Type B pancreatic cell (in vitro differentiated cells): Measurements from ENCODE around the gene PLPPR3. TPM values are rescaled to one million over a fixed set of nuclear protein-coding genes. Genes with fewer than 3 reads are reported as not detected.

Source experiments
- DNase-seq: peaks from one replicate; pipeline ENCODE4 v3.0.0; 2021; ENCODE audit warnings: mixed read lengths; ENCODE audit not compliant: unreplicated experiment; ENCODE audit errors: extremely low spot score
- H3K27ac Mint-ChIP-seq: 2 replicates; pipeline ENCODE4 v1.8.0; 2021; ENCODE audit warnings: mild to moderate bottlenecking, mixed read lengths
- H3K27me3 Mint-ChIP-seq: 2 replicates; pipeline ENCODE4 v1.8.0; 2021; ENCODE audit warnings: mixed read lengths
- H3K36me3 Mint-ChIP-seq: 2 replicates; pipeline ENCODE4 v1.8.0; 2021; ENCODE audit warnings: mixed read lengths
- H3K4me1 Mint-ChIP-seq: one replicate; pipeline ENCODE4 v1.8.0; 2021; ENCODE audit warnings: mixed read lengths; ENCODE audit not compliant: unreplicated experiment
- H3K4me3 Mint-ChIP-seq: 2 replicates; pipeline ENCODE4 v1.8.0; 2021; ENCODE audit warnings: mild to moderate bottlenecking, mixed read lengths
- H3K9me3 Mint-ChIP-seq: 2 replicates; pipeline ENCODE4 v1.8.0; 2021; ENCODE audit warnings: mixed read lengths
- total RNA-seq: library from RNA; stranded (reverse); gene quantifications from 2 replicates; pipeline ENCODE4 v1.2.1, GENCODE V29; 2021; ENCODE audit warnings: low replicate concordance
- TF ChIP-seq, protein P1 (sequence below): fragments of 200-600 bp; sonication (generic); conservative IDR thresholded peaks from 2 replicates; pipeline ENCODE4 v1.5.0; 2021; ENCODE audit warnings: antibody characterized with exemption, mild to moderate bottlenecking

The PLPPR3 gene
- total RNA-seq, 1 donor from 2014 or later, result 29.2 TPM

DNA sequence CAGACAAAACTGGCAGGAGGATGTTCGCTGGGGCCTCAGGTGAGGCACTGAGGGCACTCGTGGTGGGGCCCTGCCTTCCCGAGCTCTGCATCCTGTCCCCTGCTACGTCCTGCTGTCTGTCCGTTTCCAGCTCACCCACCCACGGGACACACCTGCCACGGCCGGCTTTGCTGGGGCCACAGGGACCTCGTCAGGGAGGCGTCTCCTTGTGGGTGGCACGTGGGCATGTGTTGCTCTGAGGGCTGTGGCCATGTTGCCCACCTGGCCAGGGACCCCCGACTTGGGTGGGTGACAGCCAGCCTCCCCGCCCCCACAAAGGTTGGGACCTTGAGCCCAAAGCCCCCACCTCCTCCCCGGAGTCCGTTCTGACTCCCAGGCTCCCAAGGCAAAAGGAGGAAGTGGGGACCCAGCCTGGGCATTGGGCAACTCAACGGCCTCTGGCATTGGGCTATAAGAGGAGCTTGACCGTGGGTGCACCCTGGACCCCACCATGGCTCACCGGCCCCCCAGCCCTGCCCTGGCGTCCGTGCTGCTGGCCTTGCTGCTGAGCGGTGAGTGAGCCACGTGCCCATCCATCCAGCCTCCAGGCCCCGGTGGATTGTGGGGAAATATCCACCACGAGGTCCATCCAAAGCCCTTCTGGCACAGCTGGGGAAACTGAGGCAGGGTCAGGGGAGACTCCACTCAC is 18.9 kb upstream of the PLPPR3 start, which contains the start of gene PRTN3:
Gene PRTN3 (plus strand): TSS at position 481 of the 688 bp plus-strand sequence. CDS start 10 bp downstream, at position 491.
- peaks cover 4% of the 10 kb centered on the region for H3K36me3 Mint-ChIP-seq
- peaks cover 26% of the 10 kb centered on the region for H3K27me3 Mint-ChIP-seq
- no peaks in the 10 kb centered on the region for H3K9me3 Mint-ChIP-seq
- H3K4me1 Mint-ChIP-seq, result peaks cover 2% of the 10 kb centered on the region
- H3K27ac Mint-ChIP-seq, result peak within 1 kb of the TSS; percentile 42
- TF ChIP-seq, protein P1, sequence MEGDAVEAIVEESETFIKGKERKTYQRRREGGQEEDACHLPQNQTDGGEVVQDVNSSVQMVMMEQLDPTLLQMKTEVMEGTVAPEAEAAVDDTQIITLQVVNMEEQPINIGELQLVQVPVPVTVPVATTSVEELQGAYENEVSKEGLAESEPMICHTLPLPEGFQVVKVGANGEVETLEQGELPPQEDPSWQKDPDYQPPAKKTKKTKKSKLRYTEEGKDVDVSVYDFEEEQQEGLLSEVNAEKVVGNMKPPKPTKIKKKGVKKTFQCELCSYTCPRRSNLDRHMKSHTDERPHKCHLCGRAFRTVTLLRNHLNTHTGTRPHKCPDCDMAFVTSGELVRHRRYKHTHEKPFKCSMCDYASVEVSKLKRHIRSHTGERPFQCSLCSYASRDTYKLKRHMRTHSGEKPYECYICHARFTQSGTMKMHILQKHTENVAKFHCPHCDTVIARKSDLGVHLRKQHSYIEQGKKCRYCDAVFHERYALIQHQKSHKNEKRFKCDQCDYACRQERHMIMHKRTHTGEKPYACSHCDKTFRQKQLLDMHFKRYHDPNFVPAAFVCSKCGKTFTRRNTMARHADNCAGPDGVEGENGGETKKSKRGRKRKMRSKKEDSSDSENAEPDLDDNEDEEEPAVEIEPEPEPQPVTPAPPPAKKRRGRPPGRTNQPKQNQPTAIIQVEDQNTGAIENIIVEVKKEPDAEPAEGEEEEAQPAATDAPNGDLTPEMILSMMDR, result no peak
- no peak for DNase-seq
- peak within 1 kb of the TSS; percentile 21 for H3K4me3 Mint-ChIP-seq

DNA sequence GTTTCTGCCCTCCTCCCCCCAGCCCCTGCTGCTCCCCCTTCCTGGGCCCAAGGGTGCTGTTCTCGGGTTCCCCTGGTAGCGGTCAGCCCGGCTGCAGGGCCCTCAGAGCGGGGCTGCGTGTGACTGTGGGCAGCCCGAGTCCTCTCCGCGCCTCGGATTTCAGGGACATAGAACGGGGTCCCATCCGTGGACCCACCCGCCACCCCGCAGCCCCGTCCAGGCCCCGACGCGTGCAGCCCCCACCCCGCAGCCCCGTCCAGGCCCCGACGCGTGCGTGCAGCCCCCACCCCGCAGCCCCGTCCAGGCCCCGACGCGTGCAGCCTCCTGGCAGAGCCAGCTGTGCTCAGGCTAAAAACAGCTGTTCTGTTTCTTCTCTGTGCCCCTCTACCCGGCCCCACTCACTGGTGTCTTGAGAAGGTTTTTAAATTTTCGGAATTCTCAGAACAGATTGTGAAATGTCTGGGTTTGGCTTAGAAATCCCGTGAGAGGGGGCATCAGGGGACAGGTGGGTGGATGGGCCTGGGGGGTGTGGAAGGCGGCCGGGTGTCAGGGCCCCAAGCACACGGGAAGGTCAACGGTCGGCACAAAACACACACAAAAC is 13.6 kb upstream of the PLPPR3 start:
- H3K4me3 Mint-ChIP-seq, result no peak overlapping the region
- peaks cover 3% of the 10 kb centered on the region for H3K27me3 Mint-ChIP-seq
- DNase-seq, result no peak
- TF ChIP-seq, protein P1, result no peak
- no peaks in the 10 kb centered on the region for H3K36me3 Mint-ChIP-seq
- H3K4me1 Mint-ChIP-seq, result no peaks in the 10 kb centered on the region
- H3K9me3 Mint-ChIP-seq, result no peaks in the 10 kb centered on the region
- no peak overlapping the region for H3K27ac Mint-ChIP-seq

DNA sequence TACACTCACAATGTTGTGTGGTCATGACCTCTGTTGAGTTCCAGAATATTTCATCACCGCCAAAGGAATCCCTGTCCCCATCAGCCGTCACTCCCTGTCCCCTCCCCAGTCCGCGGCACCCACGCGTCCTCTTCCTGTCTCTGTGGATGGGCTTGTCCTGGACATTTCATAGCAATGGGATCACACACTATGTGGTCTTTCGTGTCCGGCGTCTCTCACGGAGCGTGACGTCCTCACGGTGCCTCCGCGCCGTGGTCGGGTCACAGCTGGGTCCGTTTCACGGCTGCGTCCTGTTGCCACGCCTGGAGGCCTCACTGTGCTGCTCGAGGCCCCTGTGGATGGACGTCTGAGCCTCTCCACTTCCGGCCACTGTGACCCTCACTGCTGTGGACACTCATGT is 12.5 kb upstream of the PLPPR3 start:
- H3K36me3 Mint-ChIP-seq, result no peaks in the 10 kb centered on the region
- TF ChIP-seq, protein P1, result no peak
- H3K4me1 Mint-ChIP-seq, result no peaks in the 10 kb centered on the region
- H3K9me3 Mint-ChIP-seq, result no peaks in the 10 kb centered on the region
- peak overlapping the region; percentile 55 for H3K27ac Mint-ChIP-seq
- no peak overlapping the region for H3K4me3 Mint-ChIP-seq
- peaks cover 3% of the 10 kb centered on the region for H3K27me3 Mint-ChIP-seq
- no peak for DNase-seq

DNA sequence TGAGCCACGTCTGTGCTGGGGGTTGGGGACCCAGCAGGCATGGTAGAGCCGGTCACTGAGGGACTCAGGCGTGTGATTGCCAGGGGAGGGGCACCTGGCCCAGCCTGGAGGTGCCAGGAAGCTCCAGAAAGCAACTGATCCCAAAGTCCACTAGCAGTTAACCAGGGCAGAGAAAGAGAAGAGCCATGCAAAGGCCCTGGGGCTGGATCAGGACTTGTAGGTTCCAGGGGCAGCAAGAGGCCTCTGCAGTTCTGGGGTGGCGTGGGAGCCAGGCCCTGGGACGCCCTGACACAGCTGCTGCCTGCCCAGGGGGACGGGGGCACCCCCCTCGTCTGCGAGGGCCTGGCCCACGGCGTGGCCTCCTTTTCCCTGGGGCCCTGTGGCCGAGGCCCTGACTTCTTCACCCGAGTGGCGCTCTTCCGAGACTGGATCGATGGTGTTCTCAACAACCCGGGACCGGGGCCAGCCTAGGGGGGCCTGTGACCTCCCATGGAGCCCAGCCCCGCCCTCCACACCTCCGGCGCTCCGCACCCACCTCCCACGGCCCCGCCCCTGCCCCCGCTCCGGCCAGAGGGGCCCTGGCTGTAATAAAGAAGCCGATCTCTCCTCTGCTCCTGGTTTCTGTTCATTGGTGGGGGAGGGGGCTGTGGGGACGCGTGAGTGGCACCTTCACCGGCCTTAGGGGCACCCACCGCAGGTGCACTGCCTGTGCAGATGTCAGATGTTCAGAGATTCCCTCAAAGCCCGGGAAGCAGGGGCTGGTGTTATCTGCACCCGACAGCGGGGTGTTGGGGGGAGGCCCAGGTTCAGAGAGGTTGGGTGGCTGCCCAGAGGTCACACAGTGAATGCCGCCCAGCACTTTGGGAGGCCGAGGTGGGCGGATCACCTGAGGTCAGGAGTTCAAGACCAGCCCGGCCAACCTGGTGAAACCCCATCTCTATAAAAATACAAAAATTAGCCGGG is 9.9 kb upstream of the PLPPR3 start:
- TF ChIP-seq, protein P1, result no peak
- Mint-ChIP-seq H3K36me3 (no peaks in the 10 kb centered on the region), H3K27me3 (peaks cover 3% of the 10 kb centered on the region), H3K9me3 (no peaks in the 10 kb centered on the region), H3K4me3 (no peak overlapping the region), H3K4me1 (no peaks in the 10 kb centered on the region), H3K27ac (no peak overlapping the region)
- DNase-seq, result no peak

DNA sequence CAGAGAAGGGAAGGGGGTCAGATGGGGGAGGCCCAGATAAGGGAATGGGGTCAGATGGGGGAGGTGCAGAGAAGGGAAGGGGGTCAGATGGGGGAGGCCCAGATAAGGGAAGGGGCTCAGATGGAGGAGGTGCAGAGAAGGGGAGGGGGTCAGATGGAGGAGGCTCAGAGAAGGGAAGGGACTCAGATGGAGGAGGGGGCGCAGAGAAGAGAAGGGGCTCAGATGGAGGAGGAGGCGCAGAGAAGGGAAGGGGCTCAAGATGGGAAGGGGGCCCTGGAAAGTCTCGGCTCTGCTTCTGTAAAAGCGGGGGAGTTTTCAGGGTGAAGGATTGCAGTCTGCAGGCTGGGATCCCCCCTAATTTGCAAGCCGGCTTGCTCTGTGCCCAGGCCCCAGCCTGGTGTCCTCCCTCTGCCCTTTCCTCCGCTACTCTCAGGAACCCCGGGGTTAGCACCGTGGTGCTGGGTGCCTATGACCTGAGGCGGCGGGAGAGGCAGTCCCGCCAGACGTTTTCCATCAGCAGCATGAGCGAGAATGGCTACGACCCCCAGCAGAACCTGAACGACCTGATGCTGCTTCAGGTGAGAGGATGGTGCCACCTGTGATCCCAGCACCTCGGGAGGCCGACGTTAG is 7.5 kb upstream of the PLPPR3 start:
- Mint-ChIP-seq H3K36me3 (no peaks in the 10 kb centered on the region), H3K9me3 (no peaks in the 10 kb centered on the region), H3K4me3 (no peak overlapping the region), H3K27ac (no peak overlapping the region), H3K4me1 (no peaks in the 10 kb centered on the region), H3K27me3 (no peaks in the 10 kb centered on the region)
- TF ChIP-seq, protein P1, result no peak
- DNase-seq, result no peak
